Sigmoid colon (tissue), 4 donors: Measurements from ENCODE around the gene RSPH6A.

Source experiments
- CTCF ChIP-seq, 4 experiments: fragments of 450-650 bp in 3 of 4; fragments of 200-600 bp in 1 of 4; IDR thresholded peaks; one replicate each; pipeline ENCODE4 v1.5.1; 2016 to 2019; ENCODE audit warnings: antibody characterized with exemption in 4 of 4, mild to moderate bottlenecking in 3 of 4, moderate library complexity in 2 of 4
- EP300 ChIP-seq, 4 donors: sonication (generic); formaldehyde crosslinking; IDR thresholded peaks; one replicate each; pipeline ENCODE4 v1.6.1; 2017; ENCODE audit warnings: antibody characterized with exemption in 4 of 4
- POLR2A ChIP-seq, 2 donors: fragments of 450-650 bp; IDR thresholded peaks; one replicate each; pipeline ENCODE4 v1.6.1; 2016; ENCODE audit warnings: antibody characterized with exemption in 2 of 2, mild to moderate bottlenecking in 2 of 2, moderate library complexity in 2 of 2
- POLR2AphosphoS5 ChIP-seq, 4 donors: sonication (generic); formaldehyde crosslinking; IDR thresholded peaks; one replicate each; pipeline ENCODE4 v1.6.1; 2017; ENCODE audit warnings: antibody characterized with exemption in 4 of 4

- TF ChIP-seq CTCF (IDR thresholded peaks at IDR 0.05): no peak
- no peak for TF ChIP-seq POLR2AphosphoS5 (IDR thresholded peaks at IDR 0.05)
- TF ChIP-seq EP300 (IDR thresholded peaks at IDR 0.05): no peak
- TF ChIP-seq POLR2A (IDR thresholded peaks at IDR 0.05): no peak
Measured at GRCh38 chr19:45828523-45828922, 13.4 kb upstream of the RSPH6A start.
